Measurements from ENCODE around the gene PRND. TPM values are rescaled to one million over a fixed set of nuclear protein-coding genes. Genes with fewer than 3 reads are reported as not detected.
A peak's percentile ranks its signal among the peaks of the same experiment; 100 is the strongest.

Gene PRND
- total RNA-seq, 5 donors from 2014 or later (not counting 1 experiment from before 2014, with no cell fraction given), result not detected

DNA sequence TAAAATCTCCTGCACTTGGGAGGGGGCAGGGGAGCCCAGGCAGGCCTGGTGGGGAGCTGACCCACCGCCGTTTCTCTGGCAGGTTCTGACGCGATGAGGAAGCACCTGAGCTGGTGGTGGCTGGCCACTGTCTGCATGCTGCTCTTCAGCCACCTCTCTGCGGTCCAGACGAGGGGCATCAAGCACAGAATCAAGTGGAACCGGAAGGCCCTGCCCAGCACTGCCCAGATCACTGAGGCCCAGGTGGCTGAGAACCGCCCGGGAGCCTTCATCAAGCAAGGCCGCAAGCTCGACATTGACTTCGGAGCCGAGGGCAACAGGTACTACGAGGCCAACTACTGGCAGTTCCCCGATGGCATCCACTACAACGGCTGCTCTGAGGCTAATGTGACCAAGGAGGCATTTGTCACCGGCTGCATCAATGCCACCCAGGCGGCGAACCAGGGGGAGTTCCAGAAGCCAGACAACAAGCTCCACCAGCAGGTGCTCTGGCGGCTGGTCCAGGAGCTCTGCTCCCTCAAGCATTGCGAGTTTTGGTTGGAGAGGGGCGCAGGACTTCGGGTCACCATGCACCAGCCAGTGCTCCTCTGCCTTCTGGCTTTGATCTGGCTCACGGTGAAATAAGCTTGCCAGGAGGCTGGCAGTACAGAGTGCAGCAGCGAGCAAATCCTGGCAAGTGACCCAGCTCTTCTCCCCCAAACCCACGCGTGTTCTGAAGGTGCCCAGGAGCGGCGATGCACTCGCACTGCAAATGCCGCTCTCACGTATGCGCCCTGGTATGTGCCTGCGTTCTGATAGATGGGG, 3.0 kb downstream of the PRND start:
- ATAC-seq (replicated peaks in 1 of 4) (no peak), DNase-seq (no peak)
- H3K4me1 ChIP-seq (ENCODE audit: control insufficient read depth in 1 of 2, extremely low read depth in 1 of 2, insufficient read depth in 2 of 2, low read length in 2 of 2), result peaks cover 0 to 19% of the 10 kb centered on the region in 2 experiments
- no peaks in the 10 kb centered on the region for H3K27me3 Mint-ChIP-seq
- H3K27ac Mint-ChIP-seq, result no peak overlapping the region
- H3K36me3 ChIP-seq (ENCODE audit: control insufficient read depth in 2 of 2, extremely low read depth in 1 of 2, insufficient read depth in 1 of 2, low read length in 1 of 2), result no peaks in the 10 kb centered on the region
- peaks cover 0 to 9% of the 10 kb centered on the region in 2 experiments for H3K27me3 ChIP-seq (replicated peaks in 1 of 2; ENCODE audit: control insufficient read depth in 2 of 2, extremely low read depth in 1 of 2, insufficient read depth in 2 of 2, low read length in 1 of 2)
- 89% methylated on average over 26 of the region's 34 CpGs for WGBS (ENCODE audit: insufficient coverage)
- H3K9me3 ChIP-seq, result no peaks in the 10 kb centered on the region
- no peaks in the 10 kb centered on the region for H3K9me3 Mint-ChIP-seq
- H3K36me3 Mint-ChIP-seq, result no peaks in the 10 kb centered on the region
- POLR2A ChIA-PET, result interaction anchor here in 1 of 2 donors (0.5 kb wide), 1 partner anchor 470 kb away, joined by 4 read pairs; no protein-coding TSS in a partner anchor
- peaks cover 21 to 24% (median 23%) of the 10 kb centered on the region in 3 donors for H3K4me1 Mint-ChIP-seq
- no peak overlapping the region for H3K27ac ChIP-seq (ENCODE audit: low read length)
- no peak overlapping the region for H3K4me3 ChIP-seq (ENCODE audit: control insufficient read depth in 1 of 2, extremely low read depth in 1 of 2, low read length in 1 of 2)
- CTCF ChIA-PET, result interaction anchor here (0.7 to 2.1 kb wide), 6 partner anchors 9 to 592 kb away, joined by 3 to 14 read pairs (median 4); no protein-coding TSS in a partner anchor
- no peak overlapping the region for H3K4me3 Mint-ChIP-seq

GRCh38 chr20:4725263-4725550, 3.5 kb downstream of the PRND start:
- Mint-ChIP-seq H3K36me3 (no peaks in the 10 kb centered on the region), H3K9me3 (no peaks in the 10 kb centered on the region), H3K4me3 (no peak overlapping the region), H3K27me3 (no peaks in the 10 kb centered on the region), H3K4me1 (peaks cover 20 to 24% (median 21%) of the 10 kb centered on the region in 3 donors), H3K27ac (no peak overlapping the region)
- peaks cover 0 to 12% of the 10 kb centered on the region in 2 experiments for H3K27me3 ChIP-seq (replicated peaks in 1 of 2; ENCODE audit: control insufficient read depth in 2 of 2, extremely low read depth in 1 of 2, insufficient read depth in 2 of 2, low read length in 1 of 2)
- no peaks in the 10 kb centered on the region for H3K9me3 ChIP-seq
- no CpG with 5 or more reads among the region's 4 CpGs for WGBS (ENCODE audit: insufficient coverage)
- H3K27ac ChIP-seq (ENCODE audit: low read length), result no peak overlapping the region
- H3K36me3 ChIP-seq (ENCODE audit: control insufficient read depth in 2 of 2, extremely low read depth in 1 of 2, insufficient read depth in 1 of 2, low read length in 1 of 2), result no peaks in the 10 kb centered on the region
- no peak for ATAC-seq (replicated peaks in 1 of 4)
- H3K4me1 ChIP-seq (ENCODE audit: control insufficient read depth in 1 of 2, extremely low read depth in 1 of 2, insufficient read depth in 2 of 2, low read length in 2 of 2), result peaks cover 0 to 18% of the 10 kb centered on the region in 2 experiments
- ChIA-PET POLR2A (interaction anchor here in 1 of 2 donors (0.5 kb wide), 1 partner anchor 471 kb away, joined by 4 read pairs; no protein-coding TSS in a partner anchor), CTCF (interaction anchor here in 1 of 2 donors (1.2 to 2.1 kb wide), 4 partner anchors 8 to 120 kb away, joined by 3 to 14 read pairs (median 6); no protein-coding TSS in a partner anchor)
- H3K4me3 ChIP-seq (ENCODE audit: control insufficient read depth in 1 of 2, extremely low read depth in 1 of 2, low read length in 1 of 2), result no peak overlapping the region
- no peak for DNase-seq

DNA sequence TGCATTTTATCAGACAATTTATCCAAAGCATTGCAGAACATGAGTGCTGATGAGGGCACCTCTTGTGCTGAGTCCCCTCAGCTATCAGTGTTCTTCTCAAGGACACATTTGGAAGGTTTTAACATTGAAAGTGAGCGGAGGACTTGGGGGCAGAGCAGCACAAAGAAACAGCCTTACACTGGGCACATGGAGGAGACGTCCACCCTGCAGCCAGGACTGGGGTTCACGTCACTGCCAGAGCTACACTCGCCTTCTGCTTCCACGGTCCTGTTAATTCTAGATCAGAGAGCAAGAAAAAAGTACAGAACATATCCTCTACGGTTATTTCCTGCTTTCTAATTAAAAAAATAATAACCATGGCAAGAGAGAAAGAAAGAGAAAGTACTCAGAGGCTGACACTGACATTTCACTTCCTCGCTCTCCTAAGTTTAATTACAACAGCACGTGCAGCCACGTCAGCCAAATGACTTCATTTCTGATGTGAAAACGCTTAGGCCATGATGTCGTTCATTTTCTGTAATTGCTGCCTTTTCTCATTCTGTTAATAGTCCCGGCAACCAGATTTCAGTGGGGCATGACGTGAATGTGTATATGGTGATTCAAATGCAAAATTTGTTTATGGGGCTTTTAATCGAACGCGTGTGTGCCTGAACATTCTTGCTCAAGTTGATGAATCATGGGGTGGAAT, 5.1 kb downstream of the PRND start:
- peaks cover 11 to 18% (median 17%) of the 10 kb centered on the region in 3 donors for H3K4me1 Mint-ChIP-seq
- peak overlapping the region; percentile 58 to 62 (median 61) for H3K4me3 Mint-ChIP-seq
- ChIA-PET CTCF (interaction anchor here (0.6 to 2.1 kb wide), 5 partner anchors 10 to 374 kb away, joined by 4 to 14 read pairs (median 4); no protein-coding TSS in a partner anchor), POLR2A (interaction anchor here (0.6 kb wide), 3 partner anchors 64 to 616 kb away, joined by 3 to 4 read pairs (median 3); no protein-coding TSS in a partner anchor)
- DNase-seq (peak in 31 of 35 experiments; percentile 11 to 63 (median 39)), ATAC-seq (replicated peaks in 1 of 4) (peak; percentile 65 to 93 (median 73))
- H3K36me3 Mint-ChIP-seq, result no peaks in the 10 kb centered on the region
- peak overlapping the region; percentile 53 for H3K27ac ChIP-seq (ENCODE audit: low read length)
- peaks cover 0 to 2% of the 10 kb centered on the region in 2 donors for H3K27me3 Mint-ChIP-seq
- H3K9me3 Mint-ChIP-seq, result no peaks in the 10 kb centered on the region
- H3K4me1 ChIP-seq (ENCODE audit: control insufficient read depth in 1 of 2, extremely low read depth in 1 of 2, insufficient read depth in 2 of 2, low read length in 2 of 2), result peaks cover 0 to 9% of the 10 kb centered on the region in 2 experiments
- no peaks in the 10 kb centered on the region for H3K9me3 ChIP-seq
- H3K27me3 ChIP-seq (replicated peaks in 1 of 2; ENCODE audit: control insufficient read depth in 2 of 2, extremely low read depth in 1 of 2, insufficient read depth in 2 of 2, low read length in 1 of 2), result peaks cover 0 to 19% of the 10 kb centered on the region in 2 experiments
- peak overlapping the region; percentile 76 to 85 for H3K27ac Mint-ChIP-seq
- no peaks in the 10 kb centered on the region for H3K36me3 ChIP-seq (ENCODE audit: control insufficient read depth in 2 of 2, extremely low read depth in 1 of 2, insufficient read depth in 1 of 2, low read length in 1 of 2)
- WGBS (ENCODE audit: insufficient coverage), result 45% methylated on average over 9 of the region's 16 CpGs
- no peak overlapping the region for H3K4me3 ChIP-seq (ENCODE audit: control insufficient read depth in 1 of 2, extremely low read depth in 1 of 2, low read length in 1 of 2)

DNA sequence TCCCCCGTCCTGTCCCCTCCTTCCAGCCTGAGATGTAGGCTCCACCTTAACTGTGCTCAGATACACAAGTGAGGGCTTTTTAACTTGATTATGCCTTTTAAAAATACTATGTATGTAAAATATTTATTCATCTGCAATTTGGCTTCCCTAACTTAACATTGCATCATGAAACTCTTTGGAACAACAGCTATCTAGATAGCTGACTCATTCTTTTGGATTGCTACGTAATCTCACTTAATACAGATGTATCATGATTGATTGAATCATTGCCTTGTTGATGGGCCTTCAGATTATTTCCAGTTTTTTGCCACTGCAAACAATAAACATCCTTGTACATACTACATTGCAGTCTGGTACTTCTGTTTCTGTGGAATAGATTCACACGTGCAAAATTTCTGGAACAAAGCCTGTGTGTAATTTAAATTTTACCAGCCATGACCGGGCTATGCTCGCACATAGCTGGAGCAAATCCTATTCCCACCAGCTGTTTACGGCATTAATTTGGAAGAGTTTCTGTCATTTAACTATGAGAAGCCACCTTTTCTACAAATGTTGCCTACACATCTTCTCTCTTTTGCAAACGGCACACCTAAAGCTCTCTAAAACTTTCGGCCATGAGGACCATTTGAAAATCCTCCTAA, 6.5 kb downstream of the PRND start:
- ChIA-PET CTCF (interaction anchor here (0.5 to 1.8 kb wide), 3 partner anchors 12 to 374 kb away, joined by 3 to 8 read pairs (median 6); no protein-coding TSS in a partner anchor), POLR2A (no interaction called here)
- H3K27ac Mint-ChIP-seq, result no peak overlapping the region
- ATAC-seq (replicated peaks in 1 of 4) (no peak), DNase-seq (no peak)
- H3K9me3 Mint-ChIP-seq, result no peaks in the 10 kb centered on the region
- H3K36me3 ChIP-seq (ENCODE audit: control insufficient read depth in 2 of 2, extremely low read depth in 1 of 2, insufficient read depth in 1 of 2, low read length in 1 of 2), result no peaks in the 10 kb centered on the region
- H3K4me3 ChIP-seq (ENCODE audit: control insufficient read depth in 1 of 2, extremely low read depth in 1 of 2, low read length in 1 of 2), result no peak overlapping the region
- WGBS (ENCODE audit: insufficient coverage), result 100% methylated on average over 4 of the region's 8 CpGs
- H3K4me1 Mint-ChIP-seq, result peaks cover 11 to 18% (median 17%) of the 10 kb centered on the region in 3 donors
- H3K9me3 ChIP-seq, result no peaks in the 10 kb centered on the region
- peaks cover 5 to 16% of the 10 kb centered on the region in 2 experiments for H3K27me3 ChIP-seq (replicated peaks in 1 of 2; ENCODE audit: control insufficient read depth in 2 of 2, extremely low read depth in 1 of 2, insufficient read depth in 2 of 2, low read length in 1 of 2)
- no peak overlapping the region for H3K27ac ChIP-seq (ENCODE audit: low read length)
- peaks cover 0 to 9% of the 10 kb centered on the region in 2 experiments for H3K4me1 ChIP-seq (ENCODE audit: control insufficient read depth in 1 of 2, extremely low read depth in 1 of 2, insufficient read depth in 2 of 2, low read length in 2 of 2)
- peaks cover 12% of the 10 kb centered on the region in 2 donors for H3K27me3 Mint-ChIP-seq
- no peaks in the 10 kb centered on the region for H3K36me3 Mint-ChIP-seq
- no peak overlapping the region for H3K4me3 Mint-ChIP-seq

- WGBS (ENCODE audit: insufficient coverage), result 88% methylated on average over 5 of the region's 5 CpGs
- ATAC-seq (replicated peaks in 1 of 4) (no peak), DNase-seq (no peak)
- Histone ChIP-seq H3K4me3 (ENCODE audit: control insufficient read depth in 1 of 2, extremely low read depth in 1 of 2, low read length in 1 of 2) (no peak overlapping the region), H3K27me3 (replicated peaks in 1 of 2; ENCODE audit: control insufficient read depth in 2 of 2, extremely low read depth in 1 of 2, insufficient read depth in 2 of 2, low read length in 1 of 2) (peaks cover 5 to 18% of the 10 kb centered on the region in 2 experiments), H3K9me3 (no peaks in the 10 kb centered on the region), H3K4me1 (ENCODE audit: control insufficient read depth in 1 of 2, extremely low read depth in 1 of 2, insufficient read depth in 2 of 2, low read length in 2 of 2) (peaks cover 0 to 9% of the 10 kb centered on the region in 2 experiments), H3K36me3 (ENCODE audit: control insufficient read depth in 2 of 2, extremely low read depth in 1 of 2, insufficient read depth in 1 of 2, low read length in 1 of 2) (no peaks in the 10 kb centered on the region), H3K27ac (ENCODE audit: low read length) (no peak overlapping the region)
- Mint-ChIP-seq H3K36me3 (no peaks in the 10 kb centered on the region), H3K9me3 (no peaks in the 10 kb centered on the region), H3K4me3 (no peak overlapping the region), H3K27me3 (peaks cover 15 to 16% of the 10 kb centered on the region in 2 donors), H3K4me1 (peaks cover 11 to 18% (median 17%) of the 10 kb centered on the region in 3 donors), H3K27ac (no peak overlapping the region)
- ChIA-PET POLR2A (no interaction called here), CTCF (interaction anchor here in 1 of 2 donors (1.8 kb wide), 1 partner anchor 11 kb away, joined by 6 read pairs; no protein-coding TSS in a partner anchor)
Observed at GRCh38 chr20:4729265-4729664, 7.6 kb downstream of the PRND start.

GRCh38 chr20:4730780-4731179, 9.1 kb downstream of the PRND start:
- peaks cover 11 to 18% (median 17%) of the 10 kb centered on the region in 3 donors for H3K4me1 Mint-ChIP-seq
- Histone ChIP-seq H3K27me3 (replicated peaks in 1 of 2; ENCODE audit: control insufficient read depth in 2 of 2, extremely low read depth in 1 of 2, insufficient read depth in 2 of 2, low read length in 1 of 2) (peaks cover 5 to 20% of the 10 kb centered on the region in 2 experiments), H3K9me3 (no peaks in the 10 kb centered on the region), H3K4me1 (ENCODE audit: control insufficient read depth in 1 of 2, extremely low read depth in 1 of 2, insufficient read depth in 2 of 2, low read length in 2 of 2) (peaks cover 0 to 9% of the 10 kb centered on the region in 2 experiments), H3K36me3 (ENCODE audit: control insufficient read depth in 2 of 2, extremely low read depth in 1 of 2, insufficient read depth in 1 of 2, low read length in 1 of 2) (no peaks in the 10 kb centered on the region), H3K27ac (ENCODE audit: low read length) (no peak overlapping the region), H3K4me3 (ENCODE audit: control insufficient read depth in 1 of 2, extremely low read depth in 1 of 2, low read length in 1 of 2) (no peak overlapping the region)
- WGBS (ENCODE audit: insufficient coverage), result 15% methylated on average over 3 of the region's 6 CpGs
- no peaks in the 10 kb centered on the region for H3K9me3 Mint-ChIP-seq
- CTCF ChIA-PET, result interaction anchor here in 1 of 2 donors (1.4 kb wide), 1 partner anchor 8 kb away, joined by 5 read pairs; no protein-coding TSS in a partner anchor
- no peaks in the 10 kb centered on the region for H3K36me3 Mint-ChIP-seq
- H3K4me3 Mint-ChIP-seq, result no peak overlapping the region
- no peak overlapping the region for H3K27ac Mint-ChIP-seq
- ATAC-seq (replicated peaks in 1 of 4) (no peak), DNase-seq (no peak)
- peaks cover 17 to 22% of the 10 kb centered on the region in 2 donors for H3K27me3 Mint-ChIP-seq
- POLR2A ChIA-PET, result no interaction called here
